Stimulated activated CD8-positive, alpha-beta memory T cell treated with anti-CD3 and anti-CD28 coated beads, Interleukin-4, amount 100 ng/mL, for 48 hours (primary cell): Measurements from ENCODE around the gene FGF3.

Source experiments
- DNase-seq: peaks from one replicate; pipeline ENCODE4 v3.0.0-alpha.2; 2020

Gene FGF3

DNA sequence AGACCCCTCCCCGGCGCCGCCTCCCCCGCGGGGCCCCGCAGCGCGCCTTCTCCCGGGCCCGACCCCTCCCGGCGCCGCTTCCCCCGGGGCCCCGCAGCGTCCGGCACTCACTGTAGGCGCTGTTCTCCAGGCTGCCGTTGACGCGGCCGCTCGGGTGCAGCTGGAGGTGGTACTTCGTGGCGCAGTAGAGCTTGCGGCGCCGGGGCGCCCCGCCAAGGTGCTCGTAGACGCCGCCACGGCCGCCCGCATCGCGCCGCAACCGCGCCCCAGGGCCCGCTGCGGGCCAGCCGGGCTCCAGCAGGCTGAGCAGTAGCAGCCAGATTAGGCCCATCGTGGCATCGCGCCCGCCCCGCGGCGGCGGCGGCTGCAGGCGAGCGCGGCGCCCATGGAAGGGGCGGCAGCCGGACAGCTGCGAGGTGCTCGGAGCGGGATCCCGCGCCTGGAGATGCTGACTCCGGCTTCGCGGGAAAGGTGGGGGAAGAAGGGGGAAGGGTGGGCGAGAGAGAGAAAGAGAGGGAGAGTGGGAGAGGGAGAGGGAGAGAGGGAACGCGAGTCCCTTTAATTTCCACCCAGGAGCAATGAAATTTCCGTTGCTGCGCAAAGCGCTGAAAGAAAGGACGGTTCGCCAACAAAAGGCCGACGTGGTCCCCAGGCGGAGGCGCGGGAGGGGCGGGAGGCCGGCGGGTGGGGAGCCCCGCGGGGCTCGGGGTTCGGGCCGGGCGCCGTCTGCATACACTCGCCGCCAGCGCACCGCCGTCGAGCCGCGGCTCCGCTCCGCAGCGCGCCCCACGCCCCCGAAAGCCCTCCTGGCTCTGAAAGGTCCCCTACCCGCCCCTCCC is at the start of gene FGF3:
TSS of gene FGF3 (minus strand) at position 814 of the 839 bp plus-strand sequence. CDS start at position 331, 483 bp downstream.
- no peak for DNase-seq

DNA sequence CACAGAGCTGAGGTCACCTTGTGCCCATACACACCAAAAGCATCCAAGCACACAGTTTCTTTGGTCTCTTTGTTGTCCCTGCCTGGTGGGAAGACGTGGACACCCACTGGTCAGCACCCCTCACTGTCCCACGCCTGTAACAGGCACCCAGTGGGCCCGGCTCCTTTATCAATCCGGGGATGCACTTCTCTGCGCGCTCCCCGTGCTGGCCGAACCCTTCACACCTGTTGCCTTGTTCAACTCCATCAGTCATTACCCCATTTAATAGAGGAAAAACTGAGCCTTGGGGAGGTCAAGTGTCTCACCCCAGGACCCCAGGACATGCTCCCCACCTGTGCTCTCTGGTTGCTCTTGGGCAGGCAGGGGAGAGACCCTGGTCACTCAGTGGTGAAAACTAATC is 49.7 kb upstream of the FGF3 start:
- no peak for DNase-seq

DNA sequence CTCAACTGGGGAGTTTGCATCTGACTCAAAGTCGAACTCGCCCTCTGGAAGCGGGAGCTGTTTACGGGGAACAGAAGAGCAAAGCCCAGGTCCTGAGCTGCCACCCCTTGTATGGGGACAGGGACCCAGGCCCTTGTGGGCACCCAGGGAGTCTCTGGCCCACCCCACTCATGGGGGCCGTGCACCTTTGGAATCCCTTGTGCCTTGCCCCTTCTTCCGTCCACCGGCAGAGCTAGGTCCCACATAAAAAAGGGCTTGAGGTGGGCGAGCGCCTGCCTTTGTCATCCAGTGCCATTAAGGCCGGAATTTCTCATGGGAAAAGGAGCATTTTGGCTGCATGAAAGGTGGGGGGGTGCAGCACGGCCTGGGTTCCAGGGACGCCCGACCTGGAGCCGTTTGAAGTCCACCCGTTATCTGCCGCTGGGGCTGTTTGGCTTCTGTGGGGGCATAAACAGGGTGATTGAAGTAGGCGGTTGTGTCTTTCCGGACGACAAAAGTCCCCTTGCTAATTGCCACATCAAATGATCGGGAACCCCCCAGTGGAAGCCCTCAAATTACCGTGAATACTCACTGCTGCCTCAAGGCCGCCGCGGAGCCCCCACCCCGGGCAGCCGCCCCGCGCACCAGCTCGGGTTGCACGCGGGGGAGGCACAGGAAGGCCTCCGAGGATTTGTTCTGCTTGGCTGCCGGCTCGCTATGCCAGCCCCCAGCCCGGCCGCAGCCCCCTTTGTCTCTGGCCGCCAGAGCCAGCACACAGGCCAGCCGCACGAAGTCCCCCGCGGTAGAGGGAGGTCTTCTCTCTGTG is 49.0 kb upstream of the FGF3 start:
- no peak for DNase-seq

DNA sequence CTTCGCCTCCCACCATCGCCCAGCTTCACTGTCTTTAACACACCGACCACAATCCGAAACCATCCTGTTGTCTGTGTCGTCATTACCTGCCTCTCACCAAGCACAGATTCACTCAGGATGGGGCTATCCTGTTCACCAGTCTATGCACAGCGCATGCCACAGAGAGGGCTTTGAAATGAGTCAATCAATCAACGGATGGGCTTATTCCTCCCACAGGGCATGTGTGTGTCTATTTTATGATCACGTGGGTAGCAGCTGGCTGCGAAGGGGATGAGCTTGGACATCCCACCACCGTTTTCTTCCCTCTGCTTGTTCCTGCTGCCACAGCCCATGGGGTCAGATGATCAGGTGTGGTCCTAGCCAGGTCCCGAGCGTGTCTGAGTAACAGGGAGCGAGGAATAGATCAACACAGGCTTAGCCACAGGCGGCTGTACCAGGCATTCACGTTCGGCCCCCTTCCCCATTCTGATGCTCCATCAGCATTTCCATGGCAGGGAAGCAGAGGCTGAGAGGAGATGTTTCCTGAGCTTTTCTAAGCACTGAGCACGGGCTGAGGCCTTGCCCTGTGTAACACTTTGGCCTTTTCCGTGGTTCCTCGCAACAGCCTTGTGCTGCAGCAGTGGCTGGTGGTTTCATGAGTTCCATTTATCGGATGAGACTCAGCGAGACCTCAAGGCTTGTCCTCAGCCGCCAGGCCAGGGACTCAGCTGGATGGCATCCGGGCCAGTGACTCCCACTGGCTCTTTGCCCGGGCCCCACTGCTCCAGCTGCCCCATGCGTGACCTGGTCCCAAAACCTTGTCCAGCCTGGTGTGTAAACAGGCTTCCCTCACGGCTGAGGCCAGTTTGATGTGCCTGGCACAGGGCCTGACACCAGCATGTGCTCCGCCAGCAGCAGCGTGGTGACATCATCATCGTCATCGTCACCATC is 48.1 kb upstream of the FGF3 start:
- DNase-seq = no peak

DNA sequence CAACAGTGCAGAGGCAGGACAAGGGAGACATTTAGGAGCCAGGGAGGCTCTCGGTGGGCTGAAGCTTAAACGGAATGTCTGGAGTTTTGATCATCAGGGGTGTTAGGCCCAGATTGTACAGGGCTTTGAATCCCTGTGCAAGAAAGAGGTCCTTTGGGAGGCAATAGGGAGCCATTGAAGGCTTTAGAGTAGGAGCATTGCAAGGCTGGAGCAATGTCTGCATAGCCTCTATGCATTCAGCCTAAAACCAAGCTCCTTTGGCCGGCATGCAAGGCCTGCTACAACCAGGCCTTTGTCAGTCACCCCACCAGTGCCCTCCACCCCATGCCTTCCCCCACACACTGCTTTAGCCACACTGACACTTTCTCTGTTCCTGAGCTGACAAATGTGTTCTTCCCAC is 47.4 kb upstream of the FGF3 start:
- DNase-seq = no peak

DNA sequence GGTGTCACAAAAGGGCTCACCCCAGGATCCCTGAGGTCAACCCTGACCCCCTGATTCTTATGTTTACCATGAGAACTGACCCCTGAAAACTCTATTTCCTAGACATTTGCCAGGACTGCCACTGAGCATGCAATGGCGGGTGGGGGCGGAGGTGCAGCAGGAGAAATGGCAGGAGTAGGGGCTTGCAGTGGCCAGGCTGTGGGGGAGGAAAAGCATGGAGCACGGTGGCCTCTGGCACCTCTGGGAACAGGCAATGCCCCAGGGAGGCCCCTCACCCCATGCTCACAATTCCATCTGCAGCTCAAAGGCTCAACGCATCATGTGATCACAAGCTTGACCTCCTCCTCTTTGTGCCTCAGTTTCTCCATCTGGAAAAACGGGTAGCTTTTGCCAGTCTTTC is 46.5 kb upstream of the FGF3 start:
- DNase-seq = no peak

DNA sequence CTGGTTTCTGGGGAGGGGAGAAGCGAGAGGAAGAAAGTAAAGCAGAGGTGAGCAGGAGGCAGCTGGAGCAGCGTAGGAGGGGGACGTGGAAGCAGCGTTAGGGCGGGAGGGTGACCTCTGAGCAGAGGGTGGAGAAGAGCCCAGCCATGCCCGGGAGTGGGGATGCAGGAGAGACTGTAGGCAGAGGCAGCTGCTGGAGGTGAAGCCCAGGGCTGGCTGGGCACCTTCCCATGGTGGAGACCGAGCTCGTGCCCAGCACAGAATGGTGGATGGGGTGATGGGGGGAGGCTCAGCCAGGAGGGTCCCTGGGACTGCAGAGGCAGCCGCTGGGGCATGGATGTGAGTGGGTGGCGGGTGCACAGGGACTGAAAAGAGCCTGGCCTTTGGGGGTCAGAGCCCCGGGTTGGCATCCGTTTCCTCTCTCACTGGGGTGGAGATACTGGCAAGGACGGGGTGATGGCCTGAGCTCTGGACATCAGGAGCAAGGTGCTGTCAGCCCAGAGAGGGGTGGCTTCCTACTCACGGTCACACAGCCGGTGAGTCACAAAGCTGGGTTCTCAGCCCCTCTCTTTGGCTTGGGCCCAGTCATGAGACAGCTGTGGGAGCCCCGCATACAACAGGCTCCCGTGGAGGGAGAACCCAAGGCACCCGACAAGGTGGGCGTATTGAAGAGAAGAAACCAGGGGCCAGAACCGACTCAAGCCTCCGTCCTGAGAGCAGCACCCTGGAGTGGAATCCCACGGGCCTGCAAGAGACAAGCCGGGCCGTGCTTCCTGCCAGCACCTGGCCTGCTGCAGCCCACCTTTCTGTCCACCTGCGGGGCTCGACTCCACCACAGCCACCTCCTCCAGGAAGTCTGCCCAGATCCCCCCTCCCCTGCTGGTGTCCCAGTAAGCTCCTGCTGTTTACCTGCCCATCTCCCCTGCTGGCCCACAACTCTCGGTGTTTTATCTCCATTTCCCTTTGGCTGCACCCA is 45.8 kb upstream of the FGF3 start:
- no peak for DNase-seq

DNA sequence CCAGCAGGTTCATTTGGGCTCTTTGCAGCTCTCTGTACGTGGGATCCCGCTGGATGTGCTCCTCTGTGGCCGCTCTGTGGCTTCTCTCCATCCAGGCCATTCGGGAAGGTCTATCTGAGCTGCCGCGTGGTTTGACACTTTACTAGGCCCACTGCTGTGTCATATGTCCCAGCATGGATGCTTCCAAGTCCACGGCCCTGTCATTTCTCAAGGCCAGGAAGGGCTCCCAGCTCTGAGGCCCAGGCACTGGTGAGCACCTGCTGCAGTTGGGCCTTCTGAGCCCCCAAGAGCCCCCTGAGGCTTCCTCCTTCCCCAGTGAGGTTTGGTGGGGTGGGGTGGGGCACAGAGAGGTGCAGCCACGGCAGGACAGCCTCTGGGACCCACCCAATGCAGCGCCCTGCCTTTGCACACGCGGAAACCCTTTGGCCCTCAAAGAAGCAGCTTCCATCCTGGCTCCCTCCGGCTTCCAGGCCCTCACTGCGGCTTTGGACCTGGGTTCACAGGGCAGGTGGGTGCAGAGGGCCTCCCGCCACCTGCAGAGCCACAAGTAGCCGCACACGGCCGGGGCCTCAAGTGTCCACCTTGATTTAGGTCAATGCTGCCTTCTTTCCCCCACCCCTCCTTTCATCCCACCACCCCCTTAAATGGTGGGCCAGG is 44.5 kb upstream of the FGF3 start:
- no peak for DNase-seq

DNA sequence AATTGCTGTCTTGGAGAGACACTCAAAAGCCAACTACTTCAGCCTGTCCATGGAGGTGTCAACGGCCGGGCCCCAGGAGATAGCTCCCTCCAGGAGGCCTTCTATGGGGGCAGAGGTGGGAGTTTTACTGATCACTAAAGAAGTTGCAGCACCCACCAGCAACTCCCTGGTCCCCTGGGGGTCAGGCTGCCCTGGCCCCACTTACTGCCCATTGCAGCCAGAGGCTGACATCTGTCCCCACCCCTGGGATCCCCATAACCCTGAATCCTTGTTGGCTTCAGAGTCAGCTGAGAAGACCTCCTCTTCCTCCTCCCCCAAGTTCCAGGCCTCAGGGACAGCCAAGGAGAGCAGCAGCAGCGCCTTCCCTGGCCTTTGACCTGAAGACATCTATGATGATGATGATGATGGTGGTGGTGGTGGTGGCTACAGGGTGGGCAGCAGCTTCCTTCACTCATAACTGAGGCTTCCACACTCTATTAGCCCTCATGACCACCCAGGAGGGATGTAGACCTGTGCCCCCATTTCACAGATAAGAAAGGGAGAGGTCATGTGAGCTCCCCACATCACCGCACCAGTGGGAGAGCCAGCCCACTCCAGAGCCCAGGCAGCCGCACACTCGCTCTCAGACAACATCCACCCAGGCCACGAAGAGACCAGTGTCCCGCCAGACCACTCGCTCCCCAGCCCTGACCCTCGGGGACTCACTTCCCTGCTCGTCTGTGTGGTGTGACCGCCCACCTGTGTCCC is 43.8 kb upstream of the FGF3 start:
- no peak for DNase-seq

DNA sequence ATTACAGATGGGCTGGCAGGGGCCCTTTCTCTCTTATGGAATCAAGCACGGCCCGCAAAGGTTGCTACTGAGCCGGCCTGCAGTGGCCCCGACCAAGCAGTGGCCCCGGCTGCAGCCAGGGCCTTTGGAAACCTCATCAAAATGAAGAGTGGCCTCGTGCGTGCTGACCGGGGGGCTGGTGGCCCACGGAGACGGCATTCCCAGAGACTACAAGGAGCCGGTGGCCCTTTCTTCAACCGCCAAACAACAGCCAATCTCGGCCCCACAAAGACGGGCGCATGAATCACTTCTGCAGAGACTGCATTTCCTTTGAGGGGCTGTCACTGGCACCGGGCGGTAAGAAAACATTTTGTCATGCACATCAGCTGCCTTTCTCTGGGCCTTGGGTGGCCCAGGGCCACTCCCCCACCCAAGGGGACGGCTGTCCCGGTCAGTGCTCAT is 43.1 kb upstream of the FGF3 start:
- DNase-seq = no peak

DNA sequence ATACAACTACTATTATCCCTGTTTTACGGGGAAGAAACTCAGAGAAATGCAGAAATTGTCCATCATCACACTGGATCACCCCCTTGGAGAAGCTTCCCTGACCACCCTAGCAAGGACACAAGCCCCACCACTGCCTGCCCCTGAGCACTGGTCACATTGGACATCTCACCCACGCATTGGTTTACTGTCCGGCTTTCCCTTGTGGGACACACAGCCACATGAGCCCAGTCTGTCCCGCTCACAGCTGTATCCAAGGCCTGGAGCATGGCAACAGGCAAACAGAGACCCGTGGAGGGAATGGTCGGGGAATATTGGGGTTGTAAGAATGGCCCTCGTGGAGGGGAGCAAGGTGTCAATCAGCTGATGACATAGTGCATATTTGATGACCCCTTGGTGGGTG is 42.7 kb upstream of the FGF3 start:
- no peak for DNase-seq

DNA sequence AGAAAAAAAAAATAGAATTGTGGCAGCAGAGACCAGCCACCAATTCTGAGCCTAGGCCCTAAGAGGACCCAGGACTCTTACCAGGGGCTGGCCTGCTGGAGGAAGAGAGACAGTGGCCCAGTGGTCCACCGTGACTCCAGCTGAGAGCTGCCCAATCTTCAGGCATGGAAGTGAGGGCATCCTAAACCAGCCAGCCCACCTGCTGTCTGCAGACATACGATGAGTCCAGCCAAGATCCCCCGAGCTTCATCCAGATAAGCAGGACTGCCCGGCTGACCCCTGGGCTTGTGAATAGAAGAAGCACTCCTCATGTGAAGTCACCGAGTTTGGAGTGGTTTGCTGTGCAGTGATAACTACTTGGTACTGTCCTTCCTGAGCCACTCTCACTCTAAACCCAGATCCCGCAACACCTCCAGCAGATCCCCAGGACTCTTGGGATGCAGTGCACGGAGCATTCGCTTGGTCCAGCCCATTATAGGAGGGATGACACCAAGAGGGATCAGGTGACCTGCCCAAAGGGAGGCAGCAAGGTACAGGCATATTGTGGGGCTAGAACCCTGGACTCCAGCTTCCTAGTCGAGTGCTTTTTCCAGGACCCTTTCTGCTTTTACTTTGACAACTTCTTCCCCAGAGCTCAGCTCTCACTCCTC is 41.7 kb upstream of the FGF3 start:
- no peak for DNase-seq

DNA sequence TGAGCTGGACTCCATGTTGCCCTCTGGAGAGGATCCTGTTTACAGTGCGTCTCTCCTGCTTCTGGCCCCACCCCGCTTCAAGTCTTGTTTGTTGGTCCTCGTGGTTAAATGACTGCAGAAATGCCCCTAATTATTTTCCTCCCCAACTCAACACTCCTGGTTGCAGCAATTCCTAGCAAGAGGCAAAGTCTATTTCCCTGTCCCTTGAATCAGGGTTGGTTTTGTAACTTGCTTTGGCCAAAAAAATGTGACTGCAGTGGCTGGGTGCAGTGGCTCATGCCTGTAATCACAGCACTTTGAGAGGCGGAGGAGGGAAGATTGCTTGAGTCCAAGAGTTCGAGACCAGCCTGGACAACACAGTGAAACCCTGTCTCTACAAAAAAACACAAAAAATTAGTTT is 41.0 kb upstream of the FGF3 start:
- no peak for DNase-seq

DNA sequence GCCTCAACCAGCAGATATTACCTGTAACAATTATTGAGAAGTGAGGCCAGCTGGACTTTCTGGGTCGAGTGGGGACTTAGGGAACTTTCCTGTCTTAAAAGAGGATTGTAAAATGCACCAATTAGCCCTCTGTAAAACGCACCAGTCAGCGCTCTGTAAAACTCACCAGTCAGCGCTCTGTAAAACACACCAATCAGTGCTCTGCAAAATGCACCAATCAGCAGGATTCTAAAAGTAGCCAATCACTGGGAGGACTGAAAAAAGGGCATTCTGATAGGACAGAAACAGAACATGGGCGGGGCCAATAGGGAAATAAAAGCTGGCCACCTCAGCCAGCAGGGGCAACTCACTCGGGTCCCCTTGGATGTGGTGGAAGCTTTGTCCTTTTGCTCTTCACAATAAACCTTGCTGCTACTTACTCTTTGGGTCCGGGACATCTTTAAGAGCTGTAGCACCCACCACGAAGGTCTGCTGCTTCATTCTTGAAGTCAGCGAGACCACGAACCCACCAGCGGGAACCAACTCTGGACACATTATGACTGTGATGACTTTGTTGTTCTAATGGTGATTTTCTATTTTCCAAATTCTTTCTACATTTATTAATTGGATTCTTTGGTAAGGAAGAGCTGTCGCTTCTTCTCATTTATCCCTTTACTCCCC is 40.2 kb upstream of the FGF3 start:
- DNase-seq = no peak

DNA sequence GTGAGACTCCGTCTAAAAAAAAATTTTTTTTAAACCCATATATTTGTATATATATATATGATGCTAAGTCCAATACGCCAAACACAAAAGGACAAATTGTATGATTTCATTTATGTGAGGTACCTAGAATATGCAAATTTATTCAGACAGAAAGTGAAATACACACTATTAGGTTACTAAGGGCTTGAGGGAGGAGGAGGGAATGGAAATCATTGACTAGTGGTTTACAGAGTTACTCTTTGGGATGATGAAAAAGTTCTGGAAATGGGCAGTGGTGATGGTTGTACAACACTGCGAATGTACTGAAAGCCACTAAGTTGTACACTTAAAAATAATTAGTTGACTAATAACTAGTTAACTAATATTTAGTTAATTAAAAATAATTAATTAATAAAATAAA is 36.2 kb upstream of the FGF3 start:
- DNase-seq = no peak

DNA sequence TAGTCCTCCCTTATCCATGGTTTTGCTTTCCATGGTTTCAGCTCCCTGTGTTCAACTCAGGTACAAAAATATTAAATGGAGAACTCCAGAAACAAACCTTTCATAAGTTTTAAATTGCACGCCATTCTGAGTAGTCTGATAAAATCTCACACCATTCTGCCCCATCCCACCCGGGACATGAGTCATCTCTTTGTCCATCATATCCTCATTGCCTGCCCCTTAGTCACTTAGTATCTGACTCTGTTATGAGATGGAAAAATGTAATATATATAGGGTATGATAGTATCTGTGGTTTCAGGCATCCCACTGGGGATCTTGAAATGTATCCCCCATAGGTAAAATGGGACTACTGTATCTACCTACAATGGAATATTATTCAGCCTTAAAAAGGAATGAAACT is 35.5 kb upstream of the FGF3 start:
- DNase-seq = no peak

DNA sequence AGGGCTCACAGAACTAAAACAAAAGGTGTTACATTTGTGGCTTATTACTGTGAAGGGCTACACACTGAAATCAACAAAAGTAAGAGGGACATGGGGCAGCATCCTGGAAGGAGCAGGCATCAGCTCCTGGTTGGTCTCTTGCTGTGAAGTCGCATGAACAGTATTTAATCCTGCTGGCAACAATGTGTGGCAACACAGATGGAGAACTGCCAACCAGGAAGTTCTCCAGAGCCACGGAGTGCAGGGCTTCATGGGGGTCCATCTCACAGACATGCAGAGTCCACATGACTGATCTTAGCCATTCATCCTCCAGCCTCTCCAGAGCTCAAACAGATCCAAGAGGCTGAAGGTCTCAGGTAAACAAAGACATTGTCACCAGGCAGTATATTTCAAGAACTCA is 32.8 kb upstream of the FGF3 start:
- DNase-seq = no peak

DNA sequence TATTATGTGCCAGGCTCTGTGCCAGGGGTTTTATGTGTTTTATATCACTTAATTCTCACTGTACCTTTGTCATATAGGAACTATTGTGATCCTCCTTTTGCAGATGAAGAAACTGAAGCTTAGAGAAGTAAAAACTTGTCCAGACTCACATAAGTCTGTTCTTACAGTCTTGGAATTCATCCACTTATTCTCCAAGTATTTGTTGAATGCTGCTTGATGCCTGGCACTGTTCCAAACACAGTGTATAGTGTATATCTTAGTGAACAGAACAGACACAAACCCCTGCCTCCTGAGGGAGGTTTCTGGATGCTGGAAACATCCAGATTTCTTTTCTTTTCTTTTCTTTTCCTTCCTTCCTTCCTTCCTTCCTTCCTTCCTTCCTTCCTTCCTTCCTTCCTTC is 29.0 kb upstream of the FGF3 start:
- no peak for DNase-seq

DNA sequence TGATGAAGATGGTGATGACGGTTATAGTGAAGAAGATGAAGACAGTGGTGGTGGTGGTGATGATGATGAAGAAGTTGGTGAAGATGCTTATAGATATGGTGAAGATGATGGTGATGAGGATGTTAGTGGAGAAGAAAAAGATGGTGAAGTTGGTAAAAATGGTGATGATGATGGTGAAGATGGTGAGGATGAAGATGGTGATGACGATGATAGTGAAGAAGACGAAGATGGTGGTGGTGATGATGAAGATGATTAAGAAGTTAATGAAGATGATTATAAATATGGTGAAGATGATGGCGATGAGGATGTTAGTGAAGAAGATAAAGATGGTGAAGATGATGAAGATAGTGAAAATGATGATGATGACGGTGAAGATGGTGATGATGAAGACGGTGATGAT is 25.2 kb upstream of the FGF3 start:
- DNase-seq = no peak

DNA sequence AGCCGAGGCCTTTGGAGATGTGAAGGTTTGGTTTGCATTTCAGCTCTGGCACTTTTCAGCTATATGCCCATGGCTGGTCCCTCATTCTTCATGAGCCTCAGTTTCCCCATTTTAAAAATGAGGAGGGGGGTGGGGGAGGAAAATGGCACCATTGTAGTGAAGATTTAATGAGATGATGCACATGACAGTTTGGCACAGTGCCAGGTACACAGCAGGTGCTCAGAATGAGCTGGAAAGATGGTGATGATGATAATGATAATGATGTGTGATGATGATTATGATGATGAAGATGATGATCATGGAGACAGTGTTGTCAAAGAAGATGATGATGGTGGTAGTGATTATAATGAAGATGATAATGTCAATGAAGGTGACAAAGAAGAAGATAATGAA is 24.3 kb upstream of the FGF3 start:
- no peak for DNase-seq
